HFFc6 (cell line): ENCODE data around the gene TMEM245. TPM values are rescaled to one million over a fixed set of nuclear protein-coding genes. Genes with fewer than 3 reads are reported as not detected.
"Not testable (repeated sequence)": the region's sequence is repeated elsewhere in the genome, so short reads cannot be mapped to it uniquely, and the experiment has no call there.

Experiments
- DNase-seq: peaks from one replicate; pipeline ENCODE4 v3.0.0-alpha.2; 2018
- H3K27ac Mint-ChIP-seq: 2 replicates; pipeline ENCODE4 v1.8.0; 2020; ENCODE audit warnings: mild to moderate bottlenecking, mixed read lengths
- H3K27me3 Mint-ChIP-seq: 2 replicates; pipeline ENCODE4 v1.8.0; 2021; ENCODE audit warnings: mild to moderate bottlenecking, moderate library complexity, mixed read lengths; ENCODE audit not compliant: insufficient read depth
- H3K36me3 Mint-ChIP-seq: 2 replicates; pipeline ENCODE4 v1.8.0; 2021; ENCODE audit warnings: low read depth, mixed read lengths
- H3K4me1 Mint-ChIP-seq: 2 replicates; pipeline ENCODE4 v1.8.0; 2020; ENCODE audit warnings: low read depth, mixed read lengths
- H3K4me3 Mint-ChIP-seq: 2 replicates; pipeline ENCODE4 v1.8.0; 2020; ENCODE audit warnings: mild to moderate bottlenecking, moderate library complexity, mixed read lengths
- H3K9me3 Mint-ChIP-seq: 2 replicates; pipeline ENCODE4 v1.8.0; 2020; ENCODE audit warnings: mild to moderate bottlenecking, mixed read lengths
- CTCF ChIP-seq: fragments of 200-600 bp; sonication (generic); IDR thresholded peaks from 2 replicates; pipeline ENCODE4 v1.5.0; 2021; ENCODE audit warnings: antibody characterized with exemption, mild to moderate bottlenecking
- total RNA-seq, 6 experiments: library from RNA; stranded (reverse); fragmentation: NEBNext Ultra II Directional; extraction: Animal tissue kit (Norgen Biotek cat#: 25700); gene quantifications; 2 replicates in 1 of 6; 3 replicates in 5 of 6; pipeline ENCODE4 v1.2.3, GENCODE V29; 2021

The TMEM245 gene
- total RNA-seq, 6 experiments from 2014 or later = 52.1 to 61.8 (median 57.4) TPM

GRCh38 chr9:109133533-109133932, 13.8 kb upstream of the TMEM245 start:
- Mint-ChIP-seq H3K27me3 (peaks cover 9% of the 10 kb centered on the region), H3K4me1 (no peaks in the 10 kb centered on the region), H3K4me3 (no peak overlapping the region), H3K9me3 (no peaks in the 10 kb centered on the region), H3K27ac (no peak overlapping the region), H3K36me3 (no peaks in the 10 kb centered on the region)
- no peak for TF ChIP-seq CTCF
- no peak for DNase-seq

GRCh38 chr9:109132567-109133021, 12.8 kb upstream of the TMEM245 start:
- H3K9me3 Mint-ChIP-seq = no peaks in the 10 kb centered on the region
- no peaks in the 10 kb centered on the region for H3K4me1 Mint-ChIP-seq
- no peak for DNase-seq
- no peak overlapping the region for H3K27ac Mint-ChIP-seq
- TF ChIP-seq CTCF = no peak
- H3K36me3 Mint-ChIP-seq = no peaks in the 10 kb centered on the region
- peaks cover 3% of the 10 kb centered on the region for H3K27me3 Mint-ChIP-seq
- H3K4me3 Mint-ChIP-seq = no peak overlapping the region

- H3K36me3 Mint-ChIP-seq = no peaks in the 10 kb centered on the region
- no peaks in the 10 kb centered on the region for H3K4me1 Mint-ChIP-seq
- DNase-seq = no peak
- TF ChIP-seq CTCF = no peak
- H3K4me3 Mint-ChIP-seq = no peak overlapping the region
- H3K9me3 Mint-ChIP-seq = no peaks in the 10 kb centered on the region
- no peak overlapping the region for H3K27ac Mint-ChIP-seq
- peaks cover 3% of the 10 kb centered on the region; the same call in 1 of the 2 replicates for H3K27me3 Mint-ChIP-seq
These were observed 9.9 kb upstream of the TMEM245 start for GRCh38 chr9:109129470-109130197.

GRCh38 chr9:109126671-109127070, 6.9 kb upstream of the TMEM245 start:
- DNase-seq = not testable (repeated sequence)

GRCh38 chr9:109124121-109124520, 4.4 kb upstream of the TMEM245 start:
- no peak for TF ChIP-seq CTCF
- Mint-ChIP-seq H3K4me1 (peaks cover 7% of the 10 kb centered on the region), H3K27ac (no peak overlapping the region), H3K36me3 (no peaks in the 10 kb centered on the region), H3K9me3 (no peaks in the 10 kb centered on the region), H3K4me3 (no peak overlapping the region), H3K27me3 (no peaks in the 10 kb centered on the region)
- no peak for DNase-seq

More at GRCh38 chr9:109126671-109127070, 6.9 kb upstream of the TMEM245 start:
- not testable (repeated sequence) for H3K4me3 Mint-ChIP-seq, H3K36me3 Mint-ChIP-seq, H3K9me3 Mint-ChIP-seq, H3K27ac Mint-ChIP-seq, H3K4me1 Mint-ChIP-seq, H3K27me3 Mint-ChIP-seq
